GM23338 (cell line): ENCODE results near the gene PCP4L1. TPM values are rescaled to one million over a fixed set of nuclear protein-coding genes. Genes with fewer than 3 reads are reported as not detected.

ENCODE experiments used
- ATAC-seq: fragments of 200-7000 bp; cut with Tn5 transposase; 3 replicates; pipeline ENCODE4 v1.9.1; 2020
- DNase-seq: peaks from one replicate; pipeline ENCODE4 v3.0.0-alpha.2; 2015; ENCODE audit warnings: low spot score
- H2AFZ ChIP-seq: fragments of 200-600 bp; sonication (generic); 2 replicates; pipeline ENCODE4 v1.8.0; 2016; ENCODE audit warnings: antibody characterized with exemption, mild to moderate bottlenecking, moderate library complexity
- H3F3A ChIP-seq: fragments of 200-600 bp; sonication (generic); replicated peaks from 2 replicates; pipeline ENCODE4 v1.8.0; 2017; ENCODE audit warnings: antibody characterized with exemption, mixed run types, low read depth
- H3K27ac ChIP-seq: fragments of 200-600 bp; sonication (generic); 2 replicates; pipeline ENCODE4 v1.6.1; 2016; ENCODE audit warnings: low read depth
- H3K27me3 ChIP-seq: fragments of 200-600 bp; sonication (generic); 2 replicates; pipeline ENCODE4 v1.8.0; 2016; ENCODE audit warnings: mild to moderate bottlenecking, mixed run types, moderate library complexity; ENCODE audit not compliant: insufficient read depth
- H3K36me3 ChIP-seq: fragments of 200-600 bp; sonication (generic); 2 replicates; pipeline ENCODE4 v1.8.0; 2016; ENCODE audit warnings: mild to moderate bottlenecking; ENCODE audit not compliant: insufficient read depth
- H3K4me1 ChIP-seq: fragments of 200-600 bp; sonication (generic); 2 replicates; pipeline ENCODE4 v1.8.0; 2016; ENCODE audit warnings: mild to moderate bottlenecking, moderate library complexity; ENCODE audit not compliant: insufficient read depth
- H3K4me2 ChIP-seq: fragments of 200-600 bp; sonication (generic); 2 replicates; pipeline ENCODE4 v1.7.1; 2017; ENCODE audit warnings: mixed run types
- H3K4me3 ChIP-seq: fragments of 200-600 bp; sonication (generic); 2 replicates; pipeline ENCODE4 v1.6.1; 2016; ENCODE audit warnings: mixed run types
- H3K79me2 ChIP-seq: fragments of 200-600 bp; sonication (generic); replicated peaks from 2 replicates; pipeline ENCODE4 v1.8.0; 2017; ENCODE audit warnings: mild to moderate bottlenecking; ENCODE audit not compliant: insufficient read depth
- H3K9me2 ChIP-seq: fragments of 200-600 bp; sonication (generic); 2 replicates; pipeline ENCODE4 v1.8.0; 2017; ENCODE audit not compliant: insufficient read depth
- H4K20me1 ChIP-seq: fragments of 200-600 bp; sonication (generic); replicated peaks from 2 replicates; pipeline ENCODE4 v1.8.0; 2017; ENCODE audit warnings: mild to moderate bottlenecking; ENCODE audit not compliant: insufficient read depth
- H3K27ac Mint-ChIP-seq: 2 replicates; pipeline ENCODE4 v1.8.0; 2020; ENCODE audit warnings: inconsistent platforms, mild to moderate bottlenecking, moderate library complexity, mixed read lengths
- H3K27me3 Mint-ChIP-seq: 3 replicates; pipeline ENCODE4 v1.8.0; 2022; ENCODE audit warnings: low read depth, mild to moderate bottlenecking, moderate library complexity, mixed read lengths, inconsistent platforms; ENCODE audit not compliant: insufficient read depth, poor library complexity
- H3K36me3 Mint-ChIP-seq: 3 replicates; pipeline ENCODE4 v1.8.0; 2021; ENCODE audit warnings: low read depth, mild to moderate bottlenecking, inconsistent platforms, moderate library complexity, mixed read lengths
- H3K4me1 Mint-ChIP-seq: 3 replicates; pipeline ENCODE4 v1.8.0; 2020; ENCODE audit warnings: mild to moderate bottlenecking, inconsistent platforms, mixed read lengths
- H3K4me3 Mint-ChIP-seq: 3 replicates; pipeline ENCODE4 v1.8.0; 2021; ENCODE audit warnings: moderate library complexity, mild to moderate bottlenecking, inconsistent platforms, mixed read lengths
- H3K9me3 Mint-ChIP-seq: 3 replicates; pipeline ENCODE4 v1.8.0; 2020; ENCODE audit warnings: moderate library complexity, mild to moderate bottlenecking, inconsistent platforms, mixed read lengths
- EZH2 ChIP-seq: fragments of 200-600 bp; sonication (generic); IDR thresholded peaks from one replicate; pipeline ENCODE4 v1.8.0; 2017; ENCODE audit warnings: antibody characterized with exemption, mild to moderate bottlenecking, low read depth; ENCODE audit not compliant: unreplicated experiment
- EZH2phosphoT487 ChIP-seq: fragments of 200-600 bp; sonication (generic); IDR thresholded peaks from one replicate; pipeline ENCODE4 v1.8.1; 2018; ENCODE audit warnings: antibody characterized with exemption; ENCODE audit not compliant: unreplicated experiment
- NANOG ChIP-seq: IDR thresholded peaks from 2 replicates; pipeline ENCODE4 v1.6.1; 2016; ENCODE audit warnings: antibody characterized with exemption, borderline replicate concordance
- POLR2AphosphoS5 ChIP-seq: IDR thresholded peaks from 2 replicates; pipeline ENCODE4 v1.6.1; 2016; ENCODE audit warnings: antibody characterized with exemption, low read depth
- ZNF331 ChIP-seq: fragments of 250-450 bp; sonication (Bioruptor Pico); IDR thresholded peaks from 2 replicates; pipeline ENCODE4 v1.5.0; 2020; ENCODE audit warnings: low read depth, mild to moderate bottlenecking, moderate library complexity
- polyA plus RNA-seq: library from polyadenylated mRNA; unstranded; fragments of >200 nt; fragmentation: Nextera tagmentation; extraction: Ambion mirVana; gene quantifications from 2 replicates; pipeline ENCODE4 v1.2.1, GENCODE V29; 2016
- total RNA-seq: library from RNA; depleted of rRNA; stranded (reverse); fragments of >200 nt; shearing (Covaris generic); gene quantifications from 2 replicates; pipeline ENCODE4 v1.2.3, GENCODE V29; 2014
- TF ChIP-seq, protein P1 (sequence below): fragments of 250-450 bp; sonication (Bioruptor Pico); IDR thresholded peaks from 2 replicates; pipeline ENCODE4 v1.5.0; 2020; ENCODE audit warnings: mild to moderate bottlenecking, moderate library complexity
- TF ChIP-seq, protein P2 (sequence below): IDR thresholded peaks from 2 replicates; pipeline ENCODE4 v1.6.1; 2016; ENCODE audit warnings: antibody characterized with exemption
- TF ChIP-seq, protein P3 (sequence below), 2 experiments: fragments of 200-600 bp in 1 of 2; sonication (generic) in 1 of 2; conservative IDR thresholded peaks; 2 replicates each; pipeline versions ENCODE4 v1.5.1 to v1.6.1; 2016 to 2017; ENCODE audit warnings: antibody characterized with exemption in 2 of 2, low read depth in 2 of 2, mild to moderate bottlenecking in 2 of 2, moderate library complexity in 1 of 2

The PCP4L1 gene
- total and polyA plus RNA-seq, 2 experiments from 2014 or later: 1.4 to 1.7 TPM

DNA sequence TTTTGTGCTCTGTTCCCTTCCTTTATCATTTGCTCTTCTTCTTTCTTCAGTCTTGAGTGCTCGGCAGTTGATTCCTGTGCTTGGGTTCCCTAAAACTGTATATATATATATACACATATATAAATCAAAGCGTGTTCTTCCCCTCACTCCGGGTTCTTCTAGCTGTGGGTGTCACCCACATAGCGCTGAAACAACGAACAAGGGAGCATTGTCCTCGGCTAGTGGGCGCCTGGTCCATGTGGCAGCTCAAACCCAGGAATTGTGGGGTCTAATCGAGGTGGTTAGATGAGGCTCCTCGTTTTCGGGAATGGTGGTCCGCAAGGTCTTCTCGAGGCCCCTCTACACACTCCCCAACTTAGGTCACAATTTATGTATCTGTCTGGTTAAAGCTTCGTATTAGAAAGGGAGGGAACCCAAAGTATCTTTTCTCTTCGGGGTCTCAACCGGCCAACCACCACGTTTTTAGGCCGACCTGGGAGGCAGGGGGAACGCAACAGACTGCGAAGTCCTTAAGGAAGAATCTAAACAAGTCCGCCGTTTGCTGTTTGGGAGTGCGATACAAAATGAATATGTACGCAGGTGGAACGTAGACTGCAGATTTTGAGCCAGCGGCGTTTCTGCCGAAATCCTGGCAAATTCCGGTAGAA lies 55.1 kb downstream of the PCP4L1 start:
- ATAC-seq (peak; percentile 15), DNase-seq (no peak)
- peak overlapping the region; percentile 91 for H3K4me3 ChIP-seq
- peaks cover 36% of the 10 kb centered on the region for H3K79me2 ChIP-seq
- peak overlapping the region; percentile 98 for H3K4me3 Mint-ChIP-seq
- H3K27me3 Mint-ChIP-seq: peaks cover 12% of the 10 kb centered on the region
- peaks cover 5% of the 10 kb centered on the region; the same call in 1 of the 2 replicates for H4K20me1 ChIP-seq
- no peaks in the 10 kb centered on the region for H3K36me3 Mint-ChIP-seq
- peak overlapping the region; percentile 99 for H3K27ac ChIP-seq
- TF ChIP-seq POLR2AphosphoS5 (no peak), EZH2 (no peak), EZH2phosphoT487 (no peak), NANOG (no peak), ZNF331 (CRISPR knock-in tag) (no peak)
- TF ChIP-seq, protein P1, sequence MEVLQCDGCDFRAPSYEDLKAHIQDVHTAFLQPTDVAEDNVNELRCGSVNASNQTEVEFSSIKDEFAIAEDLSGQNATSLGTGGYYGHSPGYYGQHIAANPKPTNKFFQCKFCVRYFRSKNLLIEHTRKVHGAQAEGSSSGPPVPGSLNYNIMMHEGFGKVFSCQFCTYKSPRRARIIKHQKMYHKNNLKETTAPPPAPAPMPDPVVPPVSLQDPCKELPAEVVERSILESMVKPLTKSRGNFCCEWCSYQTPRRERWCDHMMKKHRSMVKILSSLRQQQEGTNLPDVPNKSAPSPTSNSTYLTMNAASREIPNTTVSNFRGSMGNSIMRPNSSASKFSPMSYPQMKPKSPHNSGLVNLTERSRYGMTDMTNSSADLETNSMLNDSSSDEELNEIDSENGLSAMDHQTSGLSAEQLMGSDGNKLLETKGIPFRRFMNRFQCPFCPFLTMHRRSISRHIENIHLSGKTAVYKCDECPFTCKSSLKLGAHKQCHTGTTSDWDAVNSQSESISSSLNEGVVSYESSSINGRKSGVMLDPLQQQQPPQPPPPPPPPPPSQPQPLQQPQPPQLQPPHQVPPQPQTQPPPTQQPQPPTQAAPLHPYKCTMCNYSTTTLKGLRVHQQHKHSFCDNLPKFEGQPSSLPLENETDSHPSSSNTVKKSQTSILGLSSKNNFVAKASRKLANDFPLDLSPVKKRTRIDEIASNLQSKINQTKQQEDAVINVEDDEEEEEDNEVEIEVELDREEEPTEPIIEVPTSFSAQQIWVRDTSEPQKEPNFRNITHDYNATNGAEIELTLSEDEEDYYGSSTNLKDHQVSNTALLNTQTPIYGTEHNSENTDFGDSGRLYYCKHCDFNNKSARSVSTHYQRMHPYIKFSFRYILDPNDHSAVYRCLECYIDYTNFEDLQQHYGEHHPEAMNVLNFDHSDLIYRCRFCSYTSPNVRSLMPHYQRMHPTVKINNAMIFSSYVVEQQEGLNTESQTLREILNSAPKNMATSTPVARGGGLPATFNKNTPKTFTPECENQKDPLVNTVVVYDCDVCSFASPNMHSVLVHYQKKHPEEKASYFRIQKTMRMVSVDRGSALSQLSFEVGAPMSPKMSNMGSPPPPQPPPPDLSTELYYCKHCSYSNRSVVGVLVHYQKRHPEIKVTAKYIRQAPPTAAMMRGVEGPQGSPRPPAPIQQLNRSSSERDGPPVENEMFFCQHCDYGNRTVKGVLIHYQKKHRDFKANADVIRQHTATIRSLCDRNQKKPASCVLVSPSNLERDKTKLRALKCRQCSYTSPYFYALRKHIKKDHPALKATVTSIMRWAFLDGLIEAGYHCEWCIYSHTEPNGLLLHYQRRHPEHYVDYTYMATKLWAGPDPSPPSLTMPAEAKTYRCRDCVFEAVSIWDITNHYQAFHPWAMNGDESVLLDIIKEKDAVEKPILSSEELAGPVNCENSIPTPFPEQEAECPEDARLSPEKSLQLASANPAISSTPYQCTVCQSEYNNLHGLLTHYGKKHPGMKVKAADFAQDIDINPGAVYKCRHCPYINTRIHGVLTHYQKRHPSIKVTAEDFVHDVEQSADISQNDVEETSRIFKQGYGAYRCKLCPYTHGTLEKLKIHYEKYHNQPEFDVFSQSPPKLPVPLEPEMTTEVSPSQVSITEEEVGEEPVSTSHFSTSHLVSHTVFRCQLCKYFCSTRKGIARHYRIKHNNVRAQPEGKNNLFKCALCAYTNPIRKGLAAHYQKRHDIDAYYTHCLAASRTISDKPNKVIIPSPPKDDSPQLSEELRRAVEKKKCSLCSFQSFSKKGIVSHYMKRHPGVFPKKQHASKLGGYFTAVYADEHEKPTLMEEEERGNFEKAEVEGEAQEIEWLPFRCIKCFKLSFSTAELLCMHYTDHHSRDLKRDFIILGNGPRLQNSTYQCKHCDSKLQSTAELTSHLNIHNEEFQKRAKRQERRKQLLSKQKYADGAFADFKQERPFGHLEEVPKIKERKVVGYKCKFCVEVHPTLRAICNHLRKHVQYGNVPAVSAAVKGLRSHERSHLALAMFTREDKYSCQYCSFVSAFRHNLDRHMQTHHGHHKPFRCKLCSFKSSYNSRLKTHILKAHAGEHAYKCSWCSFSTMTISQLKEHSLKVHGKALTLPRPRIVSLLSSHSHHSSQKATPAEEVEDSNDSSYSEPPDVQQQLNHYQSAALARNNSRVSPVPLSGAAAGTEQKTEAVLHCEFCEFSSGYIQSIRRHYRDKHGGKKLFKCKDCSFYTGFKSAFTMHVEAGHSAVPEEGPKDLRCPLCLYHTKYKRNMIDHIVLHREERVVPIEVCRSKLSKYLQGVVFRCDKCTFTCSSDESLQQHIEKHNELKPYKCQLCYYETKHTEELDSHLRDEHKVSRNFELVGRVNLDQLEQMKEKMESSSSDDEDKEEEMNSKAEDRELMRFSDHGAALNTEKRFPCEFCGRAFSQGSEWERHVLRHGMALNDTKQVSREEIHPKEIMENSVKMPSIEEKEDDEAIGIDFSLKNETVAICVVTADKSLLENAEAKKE: no peak
- TF ChIP-seq, protein P2, sequence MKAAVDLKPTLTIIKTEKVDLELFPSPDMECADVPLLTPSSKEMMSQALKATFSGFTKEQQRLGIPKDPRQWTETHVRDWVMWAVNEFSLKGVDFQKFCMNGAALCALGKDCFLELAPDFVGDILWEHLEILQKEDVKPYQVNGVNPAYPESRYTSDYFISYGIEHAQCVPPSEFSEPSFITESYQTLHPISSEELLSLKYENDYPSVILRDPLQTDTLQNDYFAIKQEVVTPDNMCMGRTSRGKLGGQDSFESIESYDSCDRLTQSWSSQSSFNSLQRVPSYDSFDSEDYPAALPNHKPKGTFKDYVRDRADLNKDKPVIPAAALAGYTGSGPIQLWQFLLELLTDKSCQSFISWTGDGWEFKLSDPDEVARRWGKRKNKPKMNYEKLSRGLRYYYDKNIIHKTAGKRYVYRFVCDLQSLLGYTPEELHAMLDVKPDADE: no peak
- TF ChIP-seq, protein P3, sequence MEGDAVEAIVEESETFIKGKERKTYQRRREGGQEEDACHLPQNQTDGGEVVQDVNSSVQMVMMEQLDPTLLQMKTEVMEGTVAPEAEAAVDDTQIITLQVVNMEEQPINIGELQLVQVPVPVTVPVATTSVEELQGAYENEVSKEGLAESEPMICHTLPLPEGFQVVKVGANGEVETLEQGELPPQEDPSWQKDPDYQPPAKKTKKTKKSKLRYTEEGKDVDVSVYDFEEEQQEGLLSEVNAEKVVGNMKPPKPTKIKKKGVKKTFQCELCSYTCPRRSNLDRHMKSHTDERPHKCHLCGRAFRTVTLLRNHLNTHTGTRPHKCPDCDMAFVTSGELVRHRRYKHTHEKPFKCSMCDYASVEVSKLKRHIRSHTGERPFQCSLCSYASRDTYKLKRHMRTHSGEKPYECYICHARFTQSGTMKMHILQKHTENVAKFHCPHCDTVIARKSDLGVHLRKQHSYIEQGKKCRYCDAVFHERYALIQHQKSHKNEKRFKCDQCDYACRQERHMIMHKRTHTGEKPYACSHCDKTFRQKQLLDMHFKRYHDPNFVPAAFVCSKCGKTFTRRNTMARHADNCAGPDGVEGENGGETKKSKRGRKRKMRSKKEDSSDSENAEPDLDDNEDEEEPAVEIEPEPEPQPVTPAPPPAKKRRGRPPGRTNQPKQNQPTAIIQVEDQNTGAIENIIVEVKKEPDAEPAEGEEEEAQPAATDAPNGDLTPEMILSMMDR (conservative IDR thresholded peaks at IDR 0.05; ENCODE audit: low read depth in 2 of 2): no peak
- peaks cover 30% of the 10 kb centered on the region for H3K4me1 ChIP-seq
- H3K4me1 Mint-ChIP-seq: peaks cover 31% of the 10 kb centered on the region
- H3K4me2 ChIP-seq: peak overlapping the region; percentile 89
- no peaks in the 10 kb centered on the region for H3K36me3 ChIP-seq
- H3K27ac Mint-ChIP-seq: peak overlapping the region; percentile 98
- 0 out of 2 replicates have a peak, but pooled peaks cover 4% of the 10 kb centered on the region for H3F3A ChIP-seq
- no peaks in the 10 kb centered on the region for H3K9me3 Mint-ChIP-seq
- peak overlapping the region; percentile 77 for H2AFZ ChIP-seq
- 0 out of 2 replicates have a peak, but pooled peaks cover 3% of the 10 kb centered on the region for H3K9me2 ChIP-seq
- H3K27me3 ChIP-seq: no peaks in the 10 kb centered on the region
